ENCODE data around the gene ADORA2B.
"Not testable (repeated sequence)": the region's sequence is repeated elsewhere in the genome, so short reads cannot be mapped to it uniquely, and the experiment has no call there.

Gene ADORA2B

DNA sequence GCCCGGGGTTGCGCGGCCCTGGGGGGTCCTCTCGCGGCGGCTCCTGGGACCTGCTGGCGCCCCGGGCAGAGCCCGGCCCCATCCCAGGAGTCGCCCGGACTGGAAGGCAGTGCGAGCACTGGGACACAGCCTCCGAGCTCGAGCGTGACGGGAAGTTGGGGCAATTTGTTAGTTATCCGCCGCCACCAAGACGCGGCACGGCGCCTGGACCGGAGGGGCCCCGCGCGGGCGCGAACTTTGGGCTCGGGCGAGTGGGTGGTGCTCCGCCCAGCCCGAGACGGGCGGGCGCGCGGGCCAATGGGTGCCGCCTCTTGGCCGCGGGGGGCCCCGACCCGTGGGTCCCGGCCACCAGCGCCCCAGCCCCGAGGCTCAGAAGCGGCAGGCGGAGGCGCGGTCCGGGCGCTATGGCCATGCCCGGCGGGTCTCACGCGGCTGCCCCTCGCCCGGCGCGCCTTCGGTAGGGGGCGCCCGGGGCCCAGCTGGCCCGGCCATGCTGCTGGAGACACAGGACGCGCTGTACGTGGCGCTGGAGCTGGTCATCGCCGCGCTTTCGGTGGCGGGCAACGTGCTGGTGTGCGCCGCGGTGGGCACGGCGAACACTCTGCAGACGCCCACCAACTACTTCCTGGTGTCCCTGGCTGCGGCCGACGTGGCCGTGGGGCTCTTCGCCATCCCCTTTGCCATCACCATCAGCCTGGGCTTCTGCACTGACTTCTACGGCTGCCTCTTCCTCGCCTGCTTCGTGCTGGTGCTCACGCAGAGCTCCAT lies at the start of gene ADORA2B:
Gene ADORA2B, plus strand, starts transcription at position 372 of the 768 bp plus-strand sequence. Its CDS starts 119 bp downstream, at position 491.
- ChIA-PET CTCF (interaction anchor here (0.5 to 2.4 kb wide), 10 partner anchors 9 to 721 kb away, joined by 3 to 12 read pairs (median 3); partner anchors contain the start of genes TTC19 and ZSWIM7), POLR2A (ENCODE audit: low non-redundant PET) (interaction anchor here (0.6 to 1.2 kb wide), 4 partner anchors 14 to 54 kb away, joined by 3 to 12 read pairs (median 8); partner anchors contain the start of genes TTC19 and ZSWIM7)
- H3K27ac ChIP-seq = peak within 1 kb of the TSS; percentile 100
- DNase-seq (ENCODE audit: low spot score) = peak; percentile 71
- peak; percentile 81 for TF ChIP-seq CTCF (conservative IDR thresholded peaks at IDR 0.05; ENCODE audit: low read depth)

- DNase-seq (ENCODE audit: low spot score) = no peak
- no peak overlapping the region for H3K27ac ChIP-seq
- CTCF ChIA-PET = no interaction called here
- no peak for TF ChIP-seq CTCF (conservative IDR thresholded peaks at IDR 0.05; ENCODE audit: low read depth)
- POLR2A ChIA-PET (ENCODE audit: low non-redundant PET) = no interaction called here
Measured at GRCh38 chr17:15896277-15896676, 48.7 kb upstream of the ADORA2B start.

GRCh38 chr17:15896834-15897233 lies 48.1 kb upstream of the ADORA2B start:
- no peak for DNase-seq (ENCODE audit: low spot score)
- ChIA-PET CTCF (no interaction called here), POLR2A (ENCODE audit: low non-redundant PET) (no interaction called here)
- TF ChIP-seq CTCF (conservative IDR thresholded peaks at IDR 0.05; ENCODE audit: low read depth) = no peak
- no peak overlapping the region for H3K27ac ChIP-seq

GRCh38 chr17:15899596-15899995 lies 45.3 kb upstream of the ADORA2B start:
- DNase-seq (ENCODE audit: low spot score); H3K27ac ChIP-seq; POLR2A ChIA-PET (ENCODE audit: low non-redundant PET): not testable (repeated sequence)
- CTCF ChIA-PET = interaction anchor here (0.7 kb wide), 1 partner anchor 22 kb away, joined by 3 read pairs; no protein-coding TSS in a partner anchor

- ChIA-PET POLR2A (ENCODE audit: low non-redundant PET) (no interaction called here), CTCF (no interaction called here)
- TF ChIP-seq CTCF (conservative IDR thresholded peaks at IDR 0.05; ENCODE audit: low read depth) = no peak
- H3K27ac ChIP-seq = no peak overlapping the region
- DNase-seq (ENCODE audit: low spot score) = no peak
Measured at GRCh38 chr17:15900871-15901270, 44.1 kb upstream of the ADORA2B start.

DNA sequence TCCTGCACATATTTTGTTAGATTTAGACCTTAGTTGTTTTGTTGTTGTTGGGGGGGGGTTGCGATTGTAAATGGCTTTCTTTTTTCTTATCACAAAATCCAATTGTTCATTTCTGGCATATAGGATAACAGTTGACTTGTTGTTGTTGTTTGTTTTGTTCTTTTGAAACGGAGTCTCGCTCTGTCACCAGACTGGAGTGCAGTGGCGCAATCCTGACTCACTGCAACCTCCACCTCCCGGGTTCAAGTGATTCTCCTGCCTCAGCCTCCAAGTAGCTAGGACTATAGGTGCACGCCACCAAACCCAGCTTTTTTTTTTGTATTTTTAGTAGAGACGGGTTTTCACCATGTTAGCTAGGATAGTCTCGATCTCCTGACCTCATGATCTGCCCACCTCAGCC lies 39.7 kb upstream of the ADORA2B start:
- POLR2A ChIA-PET (ENCODE audit: low non-redundant PET); H3K27ac ChIP-seq; DNase-seq (ENCODE audit: low spot score): not testable (repeated sequence)
- CTCF ChIA-PET = interaction anchor here (0.8 to 1.1 kb wide), 2 partner anchors 11 to 13 kb away, joined by 3 to 6 read pairs; no protein-coding TSS in a partner anchor

- POLR2A ChIA-PET (ENCODE audit: low non-redundant PET) = no interaction called here
- no peak overlapping the region for H3K27ac ChIP-seq
- CTCF ChIA-PET = no interaction called here
- DNase-seq (ENCODE audit: low spot score) = no peak
- no peak for TF ChIP-seq CTCF (conservative IDR thresholded peaks at IDR 0.05; ENCODE audit: low read depth)
Measured at GRCh38 chr17:15907290-15907689, 37.6 kb upstream of the ADORA2B start.
